H1 (cell line): ENCODE measurements around the gene GALNT13. TPM values are rescaled to one million over a fixed set of nuclear protein-coding genes. Genes with fewer than 3 reads are reported as not detected.

Experiments
- BCL11A ChIP-seq, 2 experiments: IDR thresholded peaks; one replicate each; pipeline ENCODE4 v1.6.1; 2011; ENCODE audit warnings: low read depth in 2 of 2, low read length in 2 of 2, mild to moderate bottlenecking in 2 of 2
- KDM5A ChIP-seq: fragments of 200-600 bp; IDR thresholded peaks from 2 replicates; pipeline ENCODE4 v1.7.1; 2012; ENCODE audit warnings: mild to moderate bottlenecking, low read length, inconsistent platforms, mixed read lengths
- POLR2A ChIP-seq, 2 experiments: IDR thresholded peaks; 1 replicate in 1 of 2; 2 replicates in 1 of 2; pipeline ENCODE4 v1.6.1; 2011; ENCODE audit warnings: low read depth in 2 of 2, low read length in 2 of 2, mild to moderate bottlenecking in 2 of 2; ENCODE audit errors: control extremely low read depth in 1 of 2
- RFX5 ChIP-seq: IDR thresholded peaks from 2 replicates; pipeline ENCODE4 v1.6.1; 2011; ENCODE audit warnings: low read depth, low read length, improper control_type of control experiment, borderline replicate concordance
- polyA plus RNA-seq, 7 experiments: library from polyadenylated mRNA; depleted of rRNA in 3 of 7; stranded (reverse) in 5 of 7; unstranded in 2 of 7; fragments of >200 nt in 5 of 7; fragments of 200-250 nt in 2 of 7; gene quantifications; 1 replicate in 5 of 7; 2 replicates in 1 of 7; 4 replicates in 1 of 7; pipeline versions ENCODE4 v1.2.1 to v1.2.3, GENCODE V29; 2011 to 2013; ENCODE audit warnings: missing spikeins in 2 of 7, mixed read lengths in 2 of 7
- total RNA-seq: library from RNA; stranded (reverse); fragmentation: NEBNext Ultra II Directional; extraction: Animal tissue kit (Norgen Biotek cat#: 25700); gene quantifications from 2 replicates; pipeline ENCODE4 v1.2.1, GENCODE V29; 2021

GALNT13 gene
- total and polyA plus RNA-seq, 2 of the 8 experiments (the other 6 are each of a cell fraction or from before 2014, with no cell fraction given), result 3.2 to 9.6 TPM

GRCh38 chr2:154261473-154262027, 389.8 kb downstream of the GALNT13 start (continued):
- TF ChIP-seq RFX5, result no peak
- no peak for TF ChIP-seq BCL11A (IDR thresholded peaks at IDR 0.05; ENCODE audit: low read depth in 2 of 2, low read length in 2 of 2)
- no peak for TF ChIP-seq KDM5A
- TF ChIP-seq POLR2A (IDR thresholded peaks at IDR 0.05; ENCODE audit: control extremely low read depth in 1 of 2, low read depth in 2 of 2, low read length in 2 of 2), result no peak
- TF ChIP-seq, all 59 proteins: peak for 0
